HEK293 (cell line): Measurements from ENCODE around the gene OR2Y1.

Experiments used
- BCL11A ChIP-seq: fragments of 450-650 bp; formaldehyde crosslinking; IDR thresholded peaks from 2 replicates; pipeline ENCODE4 v1.5.1; 2016; ENCODE audit warnings: low read depth, missing biosample characterization, missing genetic modification characterization
- CTCF ChIP-seq: fragments of 450-650 bp; formaldehyde crosslinking; IDR thresholded peaks from 2 replicates; pipeline ENCODE4 v1.5.1; 2016; ENCODE audit warnings: missing biosample characterization, missing genetic modification characterization
- KLF8 ChIP-seq: fragments of 450-650 bp; formaldehyde crosslinking; IDR thresholded peaks from 2 replicates; pipeline ENCODE4 v1.5.1; 2016; ENCODE audit warnings: missing biosample characterization, missing genetic modification characterization
- KLF9 ChIP-seq: fragments of 450-650 bp; formaldehyde crosslinking; IDR thresholded peaks from 2 replicates; pipeline ENCODE4 v1.5.1; 2016; ENCODE audit warnings: missing biosample characterization, missing genetic modification characterization, low read depth
- PATZ1 ChIP-seq: fragments of 450-650 bp; formaldehyde crosslinking; IDR thresholded peaks from 2 replicates; pipeline ENCODE4 v1.5.1; 2016; ENCODE audit warnings: missing biosample characterization, missing genetic modification characterization
- REST ChIP-seq: fragments of 450-650 bp; formaldehyde crosslinking; IDR thresholded peaks from 2 replicates; pipeline ENCODE4 v1.5.1; 2016; ENCODE audit warnings: missing biosample characterization, missing genetic modification characterization
- ZNF214 ChIP-seq: fragments of 450-650 bp; formaldehyde crosslinking; IDR thresholded peaks from 2 replicates; pipeline ENCODE4 v1.5.1; 2017; ENCODE audit warnings: missing biosample characterization, mild to moderate bottlenecking, missing genetic modification characterization, borderline replicate concordance
- ZNF274 ChIP-seq, 2 experiments: fragments of 200-500 bp in 1 of 2; fragments of 450-650 bp in 1 of 2; sonication (Bioruptor generic) in 1 of 2; formaldehyde crosslinking in 1 of 2; IDR thresholded peaks; 2 replicates each; pipeline versions ENCODE4 v1.5.1 to v1.6.1; 2014 to 2016; ENCODE audit warnings: borderline replicate concordance in 1 of 2, inconsistent platforms in 1 of 2, low read length in 1 of 2, missing biosample characterization in 1 of 2, missing genetic modification characterization in 1 of 2
- ZNF302 ChIP-seq: fragments of 450-650 bp; formaldehyde crosslinking; IDR thresholded peaks from 2 replicates; pipeline ENCODE4 v1.5.1; 2016; ENCODE audit warnings: missing biosample characterization, missing genetic modification characterization, low read depth
- ZNF335 ChIP-seq: fragments of 450-650 bp; formaldehyde crosslinking; conservative IDR thresholded peaks from 2 replicates; pipeline ENCODE4 v1.5.1; 2016; ENCODE audit warnings: missing biosample characterization, missing genetic modification characterization
- ZNF350 ChIP-seq: fragments of 450-650 bp; formaldehyde crosslinking; IDR thresholded peaks from 2 replicates; pipeline ENCODE4 v1.5.0; 2017; ENCODE audit warnings: missing biosample characterization, mild to moderate bottlenecking, missing genetic modification characterization
- ZNF76 ChIP-seq: fragments of 450-650 bp; formaldehyde crosslinking; IDR thresholded peaks from 2 replicates; pipeline ENCODE4; 2016; ENCODE audit warnings: low read depth, missing biosample characterization, missing genetic modification characterization, borderline replicate concordance
- ZNF785 ChIP-seq: fragments of 450-650 bp; formaldehyde crosslinking; IDR thresholded peaks from 2 replicates; pipeline ENCODE4 v1.5.1; 2016; ENCODE audit warnings: missing biosample characterization, missing genetic modification characterization
- ZNF837 ChIP-seq: fragments of 450-650 bp; formaldehyde crosslinking; IDR thresholded peaks from 2 replicates; pipeline ENCODE4 v1.5.1; 2016; ENCODE audit warnings: missing biosample characterization, missing genetic modification characterization

DNA sequence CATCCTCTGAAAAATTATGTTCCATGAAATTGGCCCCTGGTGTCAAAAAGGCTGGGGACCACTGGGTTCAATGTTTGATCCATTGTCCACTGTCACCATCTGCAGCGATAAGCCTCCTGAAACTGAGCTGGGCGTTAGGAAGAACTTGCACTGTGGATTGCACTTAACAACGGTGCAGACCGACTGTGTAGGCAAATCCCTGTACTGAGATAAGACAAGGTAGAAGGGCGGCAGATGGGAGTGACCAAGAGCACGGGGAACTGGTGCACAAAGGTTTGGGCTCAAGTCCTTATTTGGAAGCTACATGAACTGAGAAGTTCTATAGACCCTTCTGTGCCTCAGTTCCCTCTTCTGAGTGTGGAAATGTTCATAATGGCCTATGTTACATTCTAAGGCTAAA, 48.8 kb downstream of the OR2Y1 start:
- TF ChIP-seq PATZ1 (tag by site-specific recombination) (no peak), CTCF (tag by site-specific recombination) (no peak), KLF9 (tag by site-specific recombination) (no peak), ZNF274 (IDR thresholded peaks at IDR 0.05; ENCODE audit: low read length) (no peak), ZNF274 (tag by site-specific recombination; IDR thresholded peaks at IDR 0.05; ENCODE audit: borderline replicate concordance) (no peak), ZNF335 (tag by site-specific recombination) (no peak), ZNF76 (tag by site-specific recombination) (no peak), REST (tag by site-specific recombination) (no peak), KLF8 (no peak), ZNF785 (tag by site-specific recombination) (no peak), ZNF837 (tag by site-specific recombination) (no peak), ZNF302 (tag by site-specific recombination) (no peak), ZNF350 (tag by site-specific recombination) (no peak), BCL11A (tag by site-specific recombination) (no peak), ZNF214 (tag by site-specific recombination) (no peak)
